Tibial nerve (tissue), 4 donors: ENCODE data around the gene CRYGB.
"Not testable (repeated sequence)": the region's sequence is repeated elsewhere in the genome, so short reads cannot be mapped to it uniquely, and the experiment has no call there.

Experiments used
- CTCF ChIP-seq, 5 experiments: fragments of 200-600 bp in 3 of 5; fragments of 450-650 bp in 2 of 5; sonication (generic) in 3 of 5; IDR thresholded peaks; one replicate each; pipeline ENCODE4 v1.5.1; 2016 to 2019; ENCODE audit warnings: antibody characterized with exemption in 5 of 5, mild to moderate bottlenecking in 3 of 5, moderate library complexity in 2 of 5
- EP300 ChIP-seq, 2 donors: sonication (generic); formaldehyde crosslinking; IDR thresholded peaks; one replicate each; pipeline ENCODE4 v1.6.1; 2017; ENCODE audit warnings: antibody characterized with exemption in 2 of 2, mild to moderate bottlenecking in 1 of 2
- POLR2A ChIP-seq, 2 donors: fragments of 450-650 bp; IDR thresholded peaks; one replicate each; pipeline ENCODE4 v1.6.1; 2017; ENCODE audit warnings: antibody characterized with exemption in 2 of 2, mild to moderate bottlenecking in 2 of 2, moderate library complexity in 2 of 2

GRCh38 chr2:208112273-208112745, 33.6 kb downstream of the CRYGB start:
- TF ChIP-seq CTCF, POLR2A, EP300 (IDR thresholded peaks at IDR 0.05): not testable (repeated sequence)
